IPS-18c (cell line): Measurements from ENCODE around the gene NRROS.

Experiments used
- H3K4me3 ChIP-seq: 2 replicates; pipeline ENCODE4 v1.7.0; 2013; ENCODE audit warnings: low read depth, mild to moderate bottlenecking, low read length, moderate library complexity; ENCODE audit not compliant: insufficient read depth
- H3K9me3 ChIP-seq: one replicate; pipeline ENCODE4 v1.6.1; 2013; ENCODE audit warnings: mild to moderate bottlenecking, low read length, moderate library complexity; ENCODE audit not compliant: control insufficient read depth, insufficient read depth

NRROS gene

GRCh38 chr3:196660381-196661166 lies 21.1 kb downstream of the NRROS start:
- H3K9me3 ChIP-seq: no peaks in the 10 kb centered on the region
- H3K4me3 ChIP-seq: no peak overlapping the region; the same call in 1 of the 2 replicates

- no peaks in the 10 kb centered on the region for H3K9me3 ChIP-seq
Observed at GRCh38 chr3:196661400-196661799, 21.9 kb downstream of the NRROS start.

GRCh38 chr3:196662033-196662432 lies 22.5 kb downstream of the NRROS start:
- Histone ChIP-seq H3K4me3 (no peak overlapping the region), H3K9me3 (no peaks in the 10 kb centered on the region)

More at GRCh38 chr3:196661400-196661799, 21.9 kb downstream of the NRROS start:
- no peak overlapping the region for H3K4me3 ChIP-seq

GRCh38 chr3:196662711-196663571 lies 23.4 kb downstream of the NRROS start:
- no peaks in the 10 kb centered on the region for H3K9me3 ChIP-seq
- H3K4me3 ChIP-seq: no peak overlapping the region

- Histone ChIP-seq H3K4me3 (no peak overlapping the region), H3K9me3 (no peaks in the 10 kb centered on the region)
Observed at GRCh38 chr3:196666001-196666867, 26.7 kb downstream of the NRROS start.

GRCh38 chr3:196667056-196667825 lies 27.7 kb downstream of the NRROS start:
- H3K9me3 ChIP-seq: no peaks in the 10 kb centered on the region

GRCh38 chr3:196670339-196670738 lies 30.8 kb downstream of the NRROS start:
- no peak overlapping the region for H3K4me3 ChIP-seq
- no peaks in the 10 kb centered on the region for H3K9me3 ChIP-seq

More at GRCh38 chr3:196667056-196667825, 27.7 kb downstream of the NRROS start:
- no peak overlapping the region for H3K4me3 ChIP-seq

GRCh38 chr3:196673632-196674031 lies 34.1 kb downstream of the NRROS start:
- Histone ChIP-seq H3K4me3 (no peak overlapping the region), H3K9me3 (no peaks in the 10 kb centered on the region)

- no peaks in the 10 kb centered on the region for H3K9me3 ChIP-seq
- H3K4me3 ChIP-seq: no peak overlapping the region
Observed at GRCh38 chr3:196677353-196677752, 37.9 kb downstream of the NRROS start.

- Histone ChIP-seq H3K4me3 (no peak overlapping the region), H3K9me3 (no peaks in the 10 kb centered on the region)
Observed at GRCh38 chr3:196677931-196678330, 38.4 kb downstream of the NRROS start.

- Histone ChIP-seq H3K4me3 (no peak overlapping the region), H3K9me3 (no peaks in the 10 kb centered on the region)
Observed at GRCh38 chr3:196684548-196685407, 45.3 kb downstream of the NRROS start.

- Histone ChIP-seq H3K9me3 (no peaks in the 10 kb centered on the region), H3K4me3 (no peak overlapping the region)
Observed at GRCh38 chr3:196686436-196686835, 46.9 kb downstream of the NRROS start.

- Histone ChIP-seq H3K4me3 (no peak overlapping the region), H3K9me3 (no peaks in the 10 kb centered on the region)
Observed at GRCh38 chr3:196688349-196688748, 48.9 kb downstream of the NRROS start.

GRCh38 chr3:196689941-196690660 lies 50.6 kb downstream of the NRROS start:
- no peak overlapping the region for H3K4me3 ChIP-seq
- no peaks in the 10 kb centered on the region for H3K9me3 ChIP-seq

- no peak overlapping the region for H3K4me3 ChIP-seq
- H3K9me3 ChIP-seq: no peaks in the 10 kb centered on the region
Observed at GRCh38 chr3:196691386-196691785, 51.9 kb downstream of the NRROS start.
